ENCODE measurements around the gene TEF. TPM values are rescaled to one million over a fixed set of nuclear protein-coding genes. Genes with fewer than 3 reads are reported as not detected.

The TEF gene
- total RNA-seq, 1 experiment from 2014 or later = 12.0 TPM

DNA sequence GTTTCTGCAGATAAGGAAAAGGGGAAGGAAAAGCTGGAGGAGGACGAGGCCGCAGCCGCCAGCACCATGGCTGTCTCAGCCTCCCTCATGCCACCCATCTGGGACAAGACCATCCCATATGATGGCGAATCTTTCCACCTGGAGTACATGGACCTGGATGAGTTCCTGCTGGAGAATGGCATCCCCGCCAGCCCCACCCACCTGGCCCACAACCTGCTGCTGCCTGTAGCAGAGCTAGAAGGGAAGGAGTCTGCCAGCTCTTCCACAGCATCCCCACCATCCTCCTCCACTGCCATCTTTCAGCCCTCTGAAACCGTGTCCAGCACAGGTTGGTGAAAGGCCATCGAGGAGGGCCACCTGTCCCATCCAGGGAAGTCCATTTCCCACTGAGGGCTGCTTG lies 5.6 kb downstream of the TEF start (continued):
- TF ChIP-seq, protein P1, sequence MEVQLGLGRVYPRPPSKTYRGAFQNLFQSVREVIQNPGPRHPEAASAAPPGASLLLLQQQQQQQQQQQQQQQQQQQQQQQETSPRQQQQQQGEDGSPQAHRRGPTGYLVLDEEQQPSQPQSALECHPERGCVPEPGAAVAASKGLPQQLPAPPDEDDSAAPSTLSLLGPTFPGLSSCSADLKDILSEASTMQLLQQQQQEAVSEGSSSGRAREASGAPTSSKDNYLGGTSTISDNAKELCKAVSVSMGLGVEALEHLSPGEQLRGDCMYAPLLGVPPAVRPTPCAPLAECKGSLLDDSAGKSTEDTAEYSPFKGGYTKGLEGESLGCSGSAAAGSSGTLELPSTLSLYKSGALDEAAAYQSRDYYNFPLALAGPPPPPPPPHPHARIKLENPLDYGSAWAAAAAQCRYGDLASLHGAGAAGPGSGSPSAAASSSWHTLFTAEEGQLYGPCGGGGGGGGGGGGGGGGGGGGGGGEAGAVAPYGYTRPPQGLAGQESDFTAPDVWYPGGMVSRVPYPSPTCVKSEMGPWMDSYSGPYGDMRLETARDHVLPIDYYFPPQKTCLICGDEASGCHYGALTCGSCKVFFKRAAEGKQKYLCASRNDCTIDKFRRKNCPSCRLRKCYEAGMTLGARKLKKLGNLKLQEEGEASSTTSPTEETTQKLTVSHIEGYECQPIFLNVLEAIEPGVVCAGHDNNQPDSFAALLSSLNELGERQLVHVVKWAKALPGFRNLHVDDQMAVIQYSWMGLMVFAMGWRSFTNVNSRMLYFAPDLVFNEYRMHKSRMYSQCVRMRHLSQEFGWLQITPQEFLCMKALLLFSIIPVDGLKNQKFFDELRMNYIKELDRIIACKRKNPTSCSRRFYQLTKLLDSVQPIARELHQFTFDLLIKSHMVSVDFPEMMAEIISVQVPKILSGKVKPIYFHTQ (CRISPR knock-in tag; IDR thresholded peaks at IDR 0.05) = no peak

DNA sequence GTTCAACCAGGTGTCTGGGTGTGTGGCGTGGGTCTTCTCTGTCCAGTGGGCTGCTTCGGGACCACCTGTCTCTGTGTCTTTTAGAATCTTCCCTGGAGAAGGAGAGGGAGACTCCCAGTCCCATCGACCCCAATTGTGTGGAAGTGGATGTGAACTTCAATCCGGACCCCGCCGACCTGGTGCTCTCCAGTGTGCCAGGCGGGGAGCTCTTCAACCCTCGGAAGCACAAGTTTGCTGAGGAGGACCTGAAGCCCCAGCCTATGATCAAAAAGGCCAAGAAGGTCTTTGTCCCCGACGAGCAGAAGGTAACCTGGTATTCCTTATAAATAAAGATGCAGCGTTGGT lies 12.2 kb downstream of the TEF start:
- no peak for TF ChIP-seq ESRRA (CRISPR knock-in tag; IDR thresholded peaks at IDR 0.05; ENCODE audit: borderline replicate concordance)
- TF ChIP-seq, protein P2, sequence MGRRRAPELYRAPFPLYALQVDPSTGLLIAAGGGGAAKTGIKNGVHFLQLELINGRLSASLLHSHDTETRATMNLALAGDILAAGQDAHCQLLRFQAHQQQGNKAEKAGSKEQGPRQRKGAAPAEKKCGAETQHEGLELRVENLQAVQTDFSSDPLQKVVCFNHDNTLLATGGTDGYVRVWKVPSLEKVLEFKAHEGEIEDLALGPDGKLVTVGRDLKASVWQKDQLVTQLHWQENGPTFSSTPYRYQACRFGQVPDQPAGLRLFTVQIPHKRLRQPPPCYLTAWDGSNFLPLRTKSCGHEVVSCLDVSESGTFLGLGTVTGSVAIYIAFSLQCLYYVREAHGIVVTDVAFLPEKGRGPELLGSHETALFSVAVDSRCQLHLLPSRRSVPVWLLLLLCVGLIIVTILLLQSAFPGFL (CRISPR knock-in tag; IDR thresholded peaks at IDR 0.05; ENCODE audit: borderline replicate concordance) = no peak
- TF ChIP-seq FOXJ3 (CRISPR knock-in tag; IDR thresholded peaks at IDR 0.05; ENCODE audit: borderline replicate concordance) = no peak
- TF ChIP-seq, protein P3, sequence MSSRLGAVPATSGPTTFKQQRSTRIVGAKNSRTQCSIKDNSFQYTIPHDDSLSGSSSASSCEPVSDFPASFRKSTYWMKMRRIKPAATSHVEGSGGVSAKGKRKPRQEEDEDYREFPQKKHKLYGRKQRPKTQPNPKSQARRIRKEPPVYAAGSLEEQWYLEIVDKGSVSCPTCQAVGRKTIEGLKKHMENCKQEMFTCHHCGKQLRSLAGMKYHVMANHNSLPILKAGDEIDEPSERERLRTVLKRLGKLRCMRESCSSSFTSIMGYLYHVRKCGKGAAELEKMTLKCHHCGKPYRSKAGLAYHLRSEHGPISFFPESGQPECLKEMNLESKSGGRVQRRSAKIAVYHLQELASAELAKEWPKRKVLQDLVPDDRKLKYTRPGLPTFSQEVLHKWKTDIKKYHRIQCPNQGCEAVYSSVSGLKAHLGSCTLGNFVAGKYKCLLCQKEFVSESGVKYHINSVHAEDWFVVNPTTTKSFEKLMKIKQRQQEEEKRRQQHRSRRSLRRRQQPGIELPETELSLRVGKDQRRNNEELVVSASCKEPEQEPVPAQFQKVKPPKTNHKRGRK (CRISPR knock-in tag; IDR thresholded peaks at IDR 0.05; ENCODE audit: borderline replicate concordance) = no peak
- no peak for TF ChIP-seq ETV6 (CRISPR knock-in tag; IDR thresholded peaks at IDR 0.05)
- TF ChIP-seq ZBTB21 (CRISPR knock-in tag; IDR thresholded peaks at IDR 0.05; ENCODE audit: borderline replicate concordance) = no peak
- TF ChIP-seq FOXP1 (CRISPR knock-in tag; IDR thresholded peaks at IDR 0.05; ENCODE audit: borderline replicate concordance) = no peak
- no peak for TF ChIP-seq SP1 (CRISPR knock-in tag; conservative IDR thresholded peaks at IDR 0.05)
- TF ChIP-seq ZNF138 (CRISPR knock-in tag; conservative IDR thresholded peaks at IDR 0.05) = no peak
- no peak for TF ChIP-seq SMAD4 (CRISPR knock-in tag; IDR thresholded peaks at IDR 0.05)
- no peak for TF ChIP-seq ZNF423 (CRISPR knock-in tag; IDR thresholded peaks at IDR 0.05)
- TF ChIP-seq, protein P4, sequence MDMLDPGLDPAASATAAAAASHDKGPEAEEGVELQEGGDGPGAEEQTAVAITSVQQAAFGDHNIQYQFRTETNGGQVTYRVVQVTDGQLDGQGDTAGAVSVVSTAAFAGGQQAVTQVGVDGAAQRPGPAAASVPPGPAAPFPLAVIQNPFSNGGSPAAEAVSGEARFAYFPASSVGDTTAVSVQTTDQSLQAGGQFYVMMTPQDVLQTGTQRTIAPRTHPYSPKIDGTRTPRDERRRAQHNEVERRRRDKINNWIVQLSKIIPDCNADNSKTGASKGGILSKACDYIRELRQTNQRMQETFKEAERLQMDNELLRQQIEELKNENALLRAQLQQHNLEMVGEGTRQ (CRISPR knock-in tag; IDR thresholded peaks at IDR 0.05) = no peak
- no peak for TF ChIP-seq KAT7 (CRISPR knock-in tag; IDR thresholded peaks at IDR 0.05; ENCODE audit: borderline replicate concordance)
- TF ChIP-seq, protein P5, sequence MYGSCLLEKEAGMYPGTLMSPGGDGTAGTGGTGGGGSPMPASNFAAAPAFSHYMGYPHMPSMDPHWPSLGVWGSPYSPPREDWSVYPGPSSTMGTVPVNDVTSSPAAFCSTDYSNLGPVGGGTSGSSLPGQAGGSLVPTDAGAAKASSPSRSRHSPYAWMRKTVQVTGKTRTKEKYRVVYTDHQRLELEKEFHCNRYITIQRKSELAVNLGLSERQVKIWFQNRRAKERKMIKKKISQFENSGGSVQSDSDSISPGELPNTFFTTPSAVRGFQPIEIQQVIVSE (CRISPR knock-in tag; IDR thresholded peaks at IDR 0.05; ENCODE audit: borderline replicate concordance) = no peak
- no peak for TF ChIP-seq OVOL2 (CRISPR knock-in tag; IDR thresholded peaks at IDR 0.05; ENCODE audit: borderline replicate concordance)
- no peak for TF ChIP-seq NR3C1 (CRISPR knock-in tag; conservative IDR thresholded peaks at IDR 0.05; ENCODE audit: low read depth)
- ChIA-PET CTCF (interaction anchor here (1.0 to 4.6 kb wide), 4 partner anchors 10 to 957 kb away, joined by 3 to 25 read pairs (median 4); no protein-coding TSS in a partner anchor), POLR2A (no interaction called here)
- H3K36me3 Mint-ChIP-seq = peaks cover 10% of the 10 kb centered on the region
- H3K27me3 Mint-ChIP-seq (ENCODE audit: low read depth) = no peaks in the 10 kb centered on the region
- no peak for DNase-seq (ENCODE audit: low spot score)
- no peak overlapping the region for H3K27ac Mint-ChIP-seq
- no peaks in the 10 kb centered on the region for H3K9me3 Mint-ChIP-seq
- no peaks in the 10 kb centered on the region for H3K4me1 Mint-ChIP-seq
- no peak overlapping the region for H3K4me3 Mint-ChIP-seq
- ATAC-seq = no peak

Data from WTC11 (cell line).